Measurements from ENCODE around the gene CEP44.
"Not testable (repeated sequence)": the region's sequence is repeated elsewhere in the genome, so short reads cannot be mapped to it uniquely, and the experiment has no call there.

Gene CEP44

GRCh38 chr4:174259580-174259979, 24.1 kb upstream of the CEP44 start:
- DNase-seq (ENCODE audit: low read depth) = no peak

DNA sequence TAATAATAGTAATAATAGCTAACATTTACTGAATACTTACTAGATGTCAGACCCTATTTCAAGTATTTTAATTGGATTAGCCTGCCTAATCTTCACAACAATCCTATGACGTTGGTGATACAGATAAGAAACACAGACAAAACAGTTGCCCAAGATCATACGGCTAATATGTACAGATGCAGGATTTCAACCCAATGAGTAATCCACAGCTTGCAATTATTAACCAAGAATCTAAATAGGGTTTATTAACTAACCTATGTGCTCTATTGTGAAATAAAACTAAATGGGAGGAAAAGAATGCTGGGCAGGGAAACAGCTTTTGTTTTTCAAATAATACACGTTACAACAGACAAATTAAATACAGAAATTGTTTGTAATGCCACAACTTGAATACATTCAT, 23.6 kb upstream of the CEP44 start:
- TF ChIP-seq, protein P1, sequence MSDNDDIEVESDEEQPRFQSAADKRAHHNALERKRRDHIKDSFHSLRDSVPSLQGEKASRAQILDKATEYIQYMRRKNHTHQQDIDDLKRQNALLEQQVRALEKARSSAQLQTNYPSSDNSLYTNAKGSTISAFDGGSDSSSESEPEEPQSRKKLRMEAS (IDR thresholded peaks at IDR 0.05; ENCODE audit: low read depth, low read length) = no peak
- TF ChIP-seq POLR2A (IDR thresholded peaks at IDR 0.05; ENCODE audit: extremely low read depth, insufficient read length) (no peak), MYC (IDR thresholded peaks at IDR 0.05; ENCODE audit: low read depth, low read length) (no peak)
- TF ChIP-seq, protein P2, sequence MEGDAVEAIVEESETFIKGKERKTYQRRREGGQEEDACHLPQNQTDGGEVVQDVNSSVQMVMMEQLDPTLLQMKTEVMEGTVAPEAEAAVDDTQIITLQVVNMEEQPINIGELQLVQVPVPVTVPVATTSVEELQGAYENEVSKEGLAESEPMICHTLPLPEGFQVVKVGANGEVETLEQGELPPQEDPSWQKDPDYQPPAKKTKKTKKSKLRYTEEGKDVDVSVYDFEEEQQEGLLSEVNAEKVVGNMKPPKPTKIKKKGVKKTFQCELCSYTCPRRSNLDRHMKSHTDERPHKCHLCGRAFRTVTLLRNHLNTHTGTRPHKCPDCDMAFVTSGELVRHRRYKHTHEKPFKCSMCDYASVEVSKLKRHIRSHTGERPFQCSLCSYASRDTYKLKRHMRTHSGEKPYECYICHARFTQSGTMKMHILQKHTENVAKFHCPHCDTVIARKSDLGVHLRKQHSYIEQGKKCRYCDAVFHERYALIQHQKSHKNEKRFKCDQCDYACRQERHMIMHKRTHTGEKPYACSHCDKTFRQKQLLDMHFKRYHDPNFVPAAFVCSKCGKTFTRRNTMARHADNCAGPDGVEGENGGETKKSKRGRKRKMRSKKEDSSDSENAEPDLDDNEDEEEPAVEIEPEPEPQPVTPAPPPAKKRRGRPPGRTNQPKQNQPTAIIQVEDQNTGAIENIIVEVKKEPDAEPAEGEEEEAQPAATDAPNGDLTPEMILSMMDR (IDR thresholded peaks at IDR 0.05; ENCODE audit: low read depth, low read length) = no peak
- no peak overlapping the region for H3K4me3 ChIP-seq (ENCODE audit: low read depth, low read length)
- no peak for DNase-seq (ENCODE audit: low read depth)

More at GRCh38 chr4:174259580-174259979, 24.1 kb upstream of the CEP44 start:
- H3K4me3 ChIP-seq (ENCODE audit: low read depth, low read length) = no peak overlapping the region
- TF ChIP-seq POLR2A (IDR thresholded peaks at IDR 0.05; ENCODE audit: extremely low read depth, insufficient read length) (no peak), MYC (IDR thresholded peaks at IDR 0.05; ENCODE audit: low read depth, low read length) (no peak)
- TF ChIP-seq, protein P1 (IDR thresholded peaks at IDR 0.05; ENCODE audit: low read depth, low read length) = no peak
- TF ChIP-seq, protein P2 (IDR thresholded peaks at IDR 0.05; ENCODE audit: low read depth, low read length) = no peak

GRCh38 chr4:174261432-174261831, 22.3 kb upstream of the CEP44 start:
- H3K4me3 ChIP-seq (ENCODE audit: low read depth, low read length); DNase-seq (ENCODE audit: low read depth): not testable (repeated sequence)

GRCh38 chr4:174262624-174263444, 20.9 kb upstream of the CEP44 start:
- H3K4me3 ChIP-seq (ENCODE audit: low read depth, low read length) = no peak overlapping the region
- no peak for TF ChIP-seq POLR2A (IDR thresholded peaks at IDR 0.05; ENCODE audit: extremely low read depth, insufficient read length)
- TF ChIP-seq, protein P2 (IDR thresholded peaks at IDR 0.05; ENCODE audit: low read depth, low read length) = no peak
- TF ChIP-seq, protein P1 (IDR thresholded peaks at IDR 0.05; ENCODE audit: low read depth, low read length) = no peak
- TF ChIP-seq MYC (IDR thresholded peaks at IDR 0.05; ENCODE audit: low read depth, low read length) = no peak
- no peak for DNase-seq (ENCODE audit: low read depth)

GRCh38 chr4:174263445-174263736, 20.3 kb upstream of the CEP44 start:
- no peak for DNase-seq (ENCODE audit: low read depth)
- H3K4me3 ChIP-seq (ENCODE audit: low read depth, low read length) = no peak overlapping the region
- TF ChIP-seq, protein P2 (IDR thresholded peaks at IDR 0.05; ENCODE audit: low read depth, low read length) = no peak
- TF ChIP-seq MYC (IDR thresholded peaks at IDR 0.05; ENCODE audit: low read depth, low read length) = no peak
- TF ChIP-seq POLR2A (IDR thresholded peaks at IDR 0.05; ENCODE audit: extremely low read depth, insufficient read length) = no peak
- TF ChIP-seq, protein P1 (IDR thresholded peaks at IDR 0.05; ENCODE audit: low read depth, low read length) = no peak

- TF ChIP-seq, protein P1 (IDR thresholded peaks at IDR 0.05; ENCODE audit: low read depth, low read length) = no peak
- TF ChIP-seq, protein P2 (IDR thresholded peaks at IDR 0.05; ENCODE audit: low read depth, low read length) = no peak
- TF ChIP-seq POLR2A (IDR thresholded peaks at IDR 0.05; ENCODE audit: extremely low read depth, insufficient read length) = no peak
- no peak overlapping the region for H3K4me3 ChIP-seq (ENCODE audit: low read depth, low read length)
- no peak for DNase-seq (ENCODE audit: low read depth)
These were observed 17.8 kb upstream of the CEP44 start for GRCh38 chr4:174265916-174266315.

All from NB4 (cell line).